ENCODE results near the gene C19orf73. TPM values are rescaled to one million over a fixed set of nuclear protein-coding genes. Genes with fewer than 3 reads are reported as not detected.
A peak's percentile ranks its signal among the peaks of the same experiment; 100 is the strongest.
"Not testable (repeated sequence)": the region's sequence is repeated elsewhere in the genome, so short reads cannot be mapped to it uniquely, and the experiment has no call there.

The C19orf73 gene
- total RNA-seq, 6 donors from 2014 or later = 0.89 to 7.9 (median 2.3) TPM; not detected in 1

GRCh38 chr19:49085020-49085867 lies 33.7 kb downstream of the C19orf73 start, which contains the start of gene SNRNP70:
Gene SNRNP70 (plus strand): TSS chr19:49085451. CDS start chr19:49086415, 964 bp downstream.
- WGBS, 2 donors = 0 to 1% methylated on average over 24 to 51 of the region's 89 CpGs
- TF ChIP-seq POLR2A (IDR thresholded peaks at IDR 0.05) (peak; percentile 55 to 96 (median 84)), EP300 (IDR thresholded peaks at IDR 0.05) (peak in 1 of 4 donors; percentile 3), CTCF (IDR thresholded peaks at IDR 0.05) (peak in 3 of 6 experiments; percentile 21 to 60 (median 37)), POLR2AphosphoS5 (IDR thresholded peaks at IDR 0.05) (peak; percentile 93 to 97)
- Histone ChIP-seq H3K4me3 (peak within 1 kb of the TSS; percentile 93 to 100 (median 98)), H3K27me3 (no peaks in the 10 kb centered on the region), H3K9me3 (no peaks in the 10 kb centered on the region), H3K36me3 (peaks cover 1 to 28% (median 19%) of the 10 kb centered on the region in 4 donors), H3K4me1 (peaks cover 19 to 38% (median 23%) of the 10 kb centered on the region in 4 donors), H3K27ac (peak within 1 kb of the TSS; percentile 89 to 95 (median 92))
- peak; percentile 99 for ATAC-seq (ENCODE audit: low FRiP score in 2 of 2)
- peak; percentile 98 to 100 for DNase-seq

- DNase-seq = no peak
- no peaks in the 10 kb centered on the region for H3K9me3 ChIP-seq
- peaks cover 0 to 20% (median 14%) of the 10 kb centered on the region in 4 donors for H3K36me3 ChIP-seq
- WGBS, 2 donors = 74% methylated on average over 26 of the region's 26 CpGs
- TF ChIP-seq POLR2AphosphoS5 (IDR thresholded peaks at IDR 0.05) = no peak
- no peak for ATAC-seq (ENCODE audit: low FRiP score in 2 of 2)
- H3K27me3 ChIP-seq = no peaks in the 10 kb centered on the region
- H3K27ac ChIP-seq = peak overlapping the region; percentile 89 to 95 (median 92)
- peaks cover 19 to 38% (median 23%) of the 10 kb centered on the region in 4 donors for H3K4me1 ChIP-seq
- peak overlapping the region in 3 of 4 donors; percentile 93 to 100 (median 98) for H3K4me3 ChIP-seq
Measured at GRCh38 chr19:49084206-49085019, 34.5 kb downstream of the C19orf73 start.

GRCh38 chr19:49081273-49081672 lies 37.7 kb downstream of the C19orf73 start:
- Histone ChIP-seq H3K27me3 (no peaks in the 10 kb centered on the region), H3K36me3 (no peaks in the 10 kb centered on the region), H3K27ac (no peak overlapping the region), H3K4me1 (peaks cover 4 to 10% (median 8%) of the 10 kb centered on the region in 4 donors), H3K4me3 (no peak overlapping the region), H3K9me3 (no peaks in the 10 kb centered on the region)
- TF ChIP-seq POLR2AphosphoS5 (IDR thresholded peaks at IDR 0.05) (no peak), CTCF (IDR thresholded peaks at IDR 0.05) (no peak), EP300 (IDR thresholded peaks at IDR 0.05) (no peak), POLR2A (IDR thresholded peaks at IDR 0.05) (no peak)
- no peak for DNase-seq
- no peak for ATAC-seq (ENCODE audit: low FRiP score in 2 of 2)
- WGBS, 2 donors = 60% methylated on average over 1 of the region's 1 CpG; no CpG with 5 or more reads in 1 of the 2 donors

GRCh38 chr19:49080392-49080791 lies 38.6 kb downstream of the C19orf73 start:
- no peak for ATAC-seq (ENCODE audit: low FRiP score in 2 of 2)
- Histone ChIP-seq H3K27ac (no peak overlapping the region), H3K4me3 (no peak overlapping the region), H3K36me3 (no peaks in the 10 kb centered on the region), H3K27me3 (no peaks in the 10 kb centered on the region), H3K4me1 (peaks cover 0 to 5% (median 5%) of the 10 kb centered on the region in 4 donors), H3K9me3 (no peaks in the 10 kb centered on the region)
- DNase-seq = no peak
- no peak for TF ChIP-seq CTCF (IDR thresholded peaks at IDR 0.05)
- TF ChIP-seq EP300 (IDR thresholded peaks at IDR 0.05) = no peak
- no peak for TF ChIP-seq POLR2AphosphoS5 (IDR thresholded peaks at IDR 0.05)
- TF ChIP-seq POLR2A (IDR thresholded peaks at IDR 0.05) = no peak
- 79 to 85% methylated on average over 4 of the region's 4 CpGs for WGBS, 2 donors

- ATAC-seq (ENCODE audit: low FRiP score in 2 of 2) = not testable (repeated sequence)
- peak in 1 of 2 donors; percentile 77 for DNase-seq
Measured at GRCh38 chr19:49074869-49075268, 44.1 kb downstream of the C19orf73 start.

More at GRCh38 chr19:49074869-49075268, 44.1 kb downstream of the C19orf73 start:
- H3K9me3 ChIP-seq, H3K27ac ChIP-seq, H3K4me3 ChIP-seq, H3K36me3 ChIP-seq: not testable (repeated sequence)
- Histone ChIP-seq H3K27me3 (peaks cover 0 to 30% (median 15%) of the 10 kb centered on the region in 4 donors), H3K4me1 (peaks cover 0 to 17% (median 3%) of the 10 kb centered on the region in 4 donors)
- peak; percentile 64 to 85 (median 71) for TF ChIP-seq CTCF (IDR thresholded peaks at IDR 0.05)
- 14 to 16% methylated on average over 9 of the region's 9 CpGs for whole genome bisulfite sequencing, 2 donors
